ENCODE results near the gene BACE1. TPM values are rescaled to one million over a fixed set of nuclear protein-coding genes. Genes with fewer than 3 reads are reported as not detected.
A peak's percentile ranks its signal among the peaks of the same experiment; 100 is the strongest.

The BACE1 gene
- 3.9 TPM for total RNA-seq (2013)
- 1 to 10 TPM; 1.6 to 9.1 (median 3.1) TPM for polyA plus RNA-seq
- 3.5 and 6.2 TPM in 2 replicates for polyA minus RNA-seq
- 1.0 to 15.0 (median 10.4) reads per million in 11 experiments for total RNA-seq

DNA sequence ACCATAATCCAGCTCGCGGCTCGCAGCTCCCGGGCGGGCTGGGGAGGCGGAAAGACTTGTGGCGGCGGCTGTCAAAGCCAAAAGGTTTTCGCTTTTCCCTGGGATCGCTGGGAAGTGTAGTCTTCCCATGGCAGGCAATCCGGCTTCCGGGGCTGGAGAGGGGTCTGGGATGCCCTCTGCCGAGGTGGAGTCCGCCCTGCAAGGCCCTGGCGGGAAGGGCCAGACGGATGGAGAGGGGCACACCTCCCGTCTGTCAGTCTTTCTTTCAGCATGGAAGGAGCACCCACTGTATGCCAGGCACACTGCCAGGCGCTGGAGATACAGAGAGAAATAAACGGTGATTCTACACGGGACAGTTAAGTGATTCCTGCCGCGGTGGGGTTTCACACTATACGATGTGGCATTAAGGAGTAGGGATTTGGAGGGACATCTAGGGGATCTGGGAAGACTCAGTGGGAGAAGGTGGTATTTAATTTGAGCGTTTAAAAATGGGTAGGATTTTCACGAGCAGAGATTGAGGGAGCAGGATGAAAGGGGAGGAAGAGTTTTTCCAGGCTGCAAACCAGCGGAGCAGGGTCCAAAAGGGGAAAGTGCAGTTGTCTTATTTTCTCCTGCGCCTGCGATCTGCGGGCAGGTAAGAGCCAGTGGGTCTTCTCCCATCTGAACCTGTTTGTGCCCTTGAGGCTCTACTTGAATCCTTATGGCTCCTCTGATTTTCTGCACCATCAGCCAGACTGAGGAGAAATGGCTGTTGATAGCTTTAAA lies at the start of gene BACE1:
TSS of gene BACE1 (minus strand) at position 60 of the 765 bp plus-strand sequence. CDS start 461 bp downstream, outside the sequence.
- H3K9me3 ChIP-seq (replicated peaks in 1 of 2; ENCODE audit: control insufficient read depth in 1 of 2, insufficient read depth in 1 of 2, low read length in 2 of 2) = no peaks in the 10 kb centered on the region
- Mint-ChIP-seq H3K4me1 (peaks cover 33% of the 10 kb centered on the region), H3K36me3 (peaks cover 3% of the 10 kb centered on the region in 2 donors), H3K27ac (peak within 1 kb of the TSS in 4 of 7 donors; percentile 7 to 61 (median 34)), H3K9me3 (peaks cover 0 to 3% (median 0%) of the 10 kb centered on the region in 7 donors), H3K4me3 (peak within 1 kb of the TSS; percentile 92 to 96), H3K27me3 (ENCODE audit: low read depth in 3 of 3) (peaks cover 11 to 29% (median 17%) of the 10 kb centered on the region in 3 donors)
- peaks cover 6% of the 10 kb centered on the region for H3K79me2 ChIP-seq (ENCODE audit: insufficient read depth, low read length)
- peaks cover 5 to 10% of the 10 kb centered on the region in 2 donors for H3K27me3 ChIP-seq (ENCODE audit: control insufficient read depth in 2 of 2, insufficient read depth in 2 of 2, low read length in 2 of 2)
- peaks cover 37 to 39% of the 10 kb centered on the region in 2 donors for H3K4me1 ChIP-seq (ENCODE audit: control insufficient read depth in 1 of 2, insufficient read depth in 2 of 2, low read length in 2 of 2)
- no peaks in the 10 kb centered on the region for H3K36me3 ChIP-seq (replicated peaks in 1 of 2; ENCODE audit: control insufficient read depth in 1 of 2, insufficient read depth in 2 of 2, low read length in 2 of 2)
- intact Hi-C loops (cut with micrococcal nuclease) = no loop called here
- peak in 1 of 3 donors; percentile 4 for DNase-seq
- peak within 1 kb of the TSS; percentile 98 for H2AFZ ChIP-seq (ENCODE audit: insufficient read depth, low read depth, low read length, poor library complexity, severe bottlenecking)
- TF ChIP-seq CTCF (IDR thresholded peaks at IDR 0.05) = no peak
- H3K9ac ChIP-seq (ENCODE audit: insufficient read depth, low read length, poor library complexity, severe bottlenecking) = peak within 1 kb of the TSS; percentile 66
- H3K4me2 ChIP-seq (replicated peaks; ENCODE audit: extremely low read depth, low read length, poor library complexity, severe bottlenecking) = peak within 1 kb of the TSS; percentile 87
- no peaks in the 10 kb centered on the region for H4K20me1 ChIP-seq (ENCODE audit: insufficient read depth, low read length)
- peak within 1 kb of the TSS; percentile 51 to 83 (median 57) for H3K4me3 ChIP-seq (replicated peaks in 1 of 3; ENCODE audit: low read depth in 2 of 3, low read length in 3 of 3)
- H3K27ac ChIP-seq (ENCODE audit: low read depth in 1 of 2, low read length in 2 of 2) = peak within 1 kb of the TSS in 1 of 2 donors; percentile 20
- WGBS (ENCODE audit: insufficient coverage) = 15% methylated on average over 29 of the region's 29 CpGs

DNA sequence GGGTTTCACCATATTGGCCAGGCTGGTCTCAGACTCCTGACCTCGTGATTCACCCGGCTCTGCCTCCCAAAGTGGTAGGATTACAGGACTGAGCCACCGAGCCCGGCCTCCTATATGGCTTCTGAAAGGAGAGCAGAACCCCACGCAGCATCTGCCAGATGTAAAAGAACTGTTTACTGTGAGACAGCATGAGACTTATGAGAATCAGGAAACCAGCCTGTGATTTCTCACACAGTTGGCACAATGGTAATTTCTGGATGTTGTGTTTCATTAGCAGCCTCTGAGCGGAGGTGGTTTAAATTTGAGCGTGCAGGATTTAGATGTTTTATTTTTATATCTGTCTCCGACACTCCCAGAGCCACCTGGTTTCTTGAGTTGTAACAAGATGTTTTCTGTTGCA lies 45.4 kb upstream of the BACE1 start:
- Histone ChIP-seq H3K9me3 (replicated peaks in 1 of 2; ENCODE audit: control insufficient read depth in 1 of 2, insufficient read depth in 1 of 2, low read length in 2 of 2) (no peaks in the 10 kb centered on the region), H3K4me1 (ENCODE audit: control insufficient read depth in 1 of 2, insufficient read depth in 2 of 2, low read length in 2 of 2) (no peaks in the 10 kb centered on the region), H4K20me1 (ENCODE audit: insufficient read depth, low read length) (no peaks in the 10 kb centered on the region), H3K27ac (ENCODE audit: low read depth in 1 of 2, low read length in 2 of 2) (no peak overlapping the region), H3K79me2 (ENCODE audit: insufficient read depth, low read length) (no peaks in the 10 kb centered on the region), H3K36me3 (replicated peaks in 1 of 2; ENCODE audit: control insufficient read depth in 1 of 2, insufficient read depth in 2 of 2, low read length in 2 of 2) (peaks cover 48 to 86% of the 10 kb centered on the region in 2 donors), H2AFZ (ENCODE audit: insufficient read depth, low read depth, low read length, poor library complexity, severe bottlenecking) (no peak overlapping the region), H3K27me3 (ENCODE audit: control insufficient read depth in 2 of 2, insufficient read depth in 2 of 2, low read length in 2 of 2) (no peaks in the 10 kb centered on the region), H3K4me2 (replicated peaks; ENCODE audit: extremely low read depth, low read length, poor library complexity, severe bottlenecking) (no peak overlapping the region), H3K9ac (ENCODE audit: insufficient read depth, low read length, poor library complexity, severe bottlenecking) (no peak overlapping the region), H3K4me3 (replicated peaks in 1 of 3; ENCODE audit: low read depth in 2 of 3, low read length in 3 of 3) (no peak overlapping the region)
- WGBS (ENCODE audit: insufficient coverage) = 93% methylated on average over 8 of the region's 8 CpGs
- no peaks in the 10 kb centered on the region for H3K9me3 Mint-ChIP-seq
- DNase-seq = no peak
- peak overlapping the region in 1 of 7 donors; percentile 64 for H3K27ac Mint-ChIP-seq
- no peaks in the 10 kb centered on the region for H3K4me1 Mint-ChIP-seq
- no peak overlapping the region for H3K4me3 Mint-ChIP-seq
- intact Hi-C loops (cut with micrococcal nuclease) = no loop called here
- H3K27me3 Mint-ChIP-seq (ENCODE audit: low read depth in 3 of 3) = no peaks in the 10 kb centered on the region
- peaks cover 79 to 88% of the 10 kb centered on the region in 2 donors for H3K36me3 Mint-ChIP-seq
- TF ChIP-seq CTCF (IDR thresholded peaks at IDR 0.05) = no peak

Data from CD14-positive monocyte (primary cell).